Femur (tissue), 1 donor: ENCODE measurements around the gene ADAM10.
"Not testable (repeated sequence)": the region's sequence is repeated elsewhere in the genome, so short reads cannot be mapped to it uniquely, and the experiment has no call there.

Source experiments
- DNase-seq: peaks from one replicate; pipeline ENCODE4 v3.0.0-alpha.2; 2017

The ADAM10 gene

GRCh38 chr15:58605931-58606530 lies 143.5 kb downstream of the ADAM10 start:
- DNase-seq = no peak

GRCh38 chr15:58604455-58604923 lies 145.0 kb downstream of the ADAM10 start:
- DNase-seq = no peak

GRCh38 chr15:58603927-58604326 lies 145.6 kb downstream of the ADAM10 start:
- not testable (repeated sequence) for DNase-seq

- no peak for DNase-seq
These were observed 146.7 kb downstream of the ADAM10 start for GRCh38 chr15:58602823-58603222.

GRCh38 chr15:58598829-58599210 lies 150.7 kb downstream of the ADAM10 start:
- no peak for DNase-seq

GRCh38 chr15:58597943-58598828 lies 151.3 kb downstream of the ADAM10 start:
- DNase-seq = no peak

- DNase-seq = no peak
These were observed 153.8 kb downstream of the ADAM10 start for GRCh38 chr15:58595516-58596263.

- DNase-seq = no peak
These were observed 154.6 kb downstream of the ADAM10 start for GRCh38 chr15:58594898-58595297.

GRCh38 chr15:58593870-58594269 lies 155.6 kb downstream of the ADAM10 start:
- DNase-seq = no peak

- no peak for DNase-seq
These were observed 158.6 kb downstream of the ADAM10 start for GRCh38 chr15:58590926-58591325.

GRCh38 chr15:58590236-58590635 lies 159.3 kb downstream of the ADAM10 start:
- DNase-seq = no peak

- no peak for DNase-seq
These were observed 160.5 kb downstream of the ADAM10 start for GRCh38 chr15:58589047-58589446.

GRCh38 chr15:58588096-58588495 lies 161.4 kb downstream of the ADAM10 start:
- DNase-seq = no peak

- no peak for DNase-seq
These were observed 162.0 kb downstream of the ADAM10 start for GRCh38 chr15:58587486-58587885.

GRCh38 chr15:58585693-58586443 lies 163.6 kb downstream of the ADAM10 start:
- no peak for DNase-seq

GRCh38 chr15:58584789-58585461 lies 164.6 kb downstream of the ADAM10 start:
- DNase-seq = no peak

- no peak for DNase-seq
These were observed 166.2 kb downstream of the ADAM10 start for GRCh38 chr15:58583171-58583908.

GRCh38 chr15:58582160-58582559 lies 167.3 kb downstream of the ADAM10 start:
- no peak for DNase-seq

- no peak for DNase-seq
These were observed 172.8 kb downstream of the ADAM10 start for GRCh38 chr15:58576657-58577056.

GRCh38 chr15:58575045-58575786 lies 174.3 kb downstream of the ADAM10 start:
- no peak for DNase-seq

- DNase-seq = no peak
These were observed 174.9 kb downstream of the ADAM10 start for GRCh38 chr15:58574631-58575030.
